HepG2 (cell line): Measurements from ENCODE around the gene PNPLA8. TPM values are rescaled to one million over a fixed set of nuclear protein-coding genes. Genes with fewer than 3 reads are reported as not detected.

Source experiments
- ATAC-seq: fragments of 200-7000 bp; cut with Tn5 transposase; 3 replicates; pipeline ENCODE4 v1.9.1; 2020; ENCODE audit warnings: mild to moderate bottlenecking, moderate library complexity
- BruUV-seq: library from RNA; stranded (reverse); fragments of 400-500 nt; replicated peaks from 2 replicates; lab custom pipeline; 2021; lab: Mats Ljungman, UMichigan
- CTCF ChIA-PET: fragments of 300-600 bp; formaldehyde crosslinking; extraction: SDS; loops from one replicate; lab custom pipeline; 2021; ENCODE audit warnings: low total read pairs, inconsistent platforms, low intra/inter-chr PET ratio; lab: Yijun Ruan, JAX
- POLR2A ChIA-PET: fragments of 350-600 bp; sonication (Branson Sonifier 250); formaldehyde crosslinking; loops from one replicate; lab custom pipeline; 2020; ENCODE audit warnings: antibody characterized with exemption, inconsistent platforms; lab: Yijun Ruan, JAX
- DNase-seq: peaks from one replicate; pipeline ENCODE4 v3.0.0-alpha.2; 2015; ENCODE audit warnings: low spot score
- FAIRE-seq: peaks from 3 replicates; lab custom pipeline; 2011; peaks lifted over from hg19 to GRCh38; lab: Jason Lieb, UNC
- H2AFZ ChIP-seq: one replicate; pipeline ENCODE4 v1.6.1; 2011; ENCODE audit warnings: low read length, inconsistent platforms
- H3K27ac ChIP-seq: fragments of 300-600 bp; 3 replicates; pipeline ENCODE4 v1.8.0; 2011; ENCODE audit warnings: mixed run types, mild to moderate bottlenecking, mixed read lengths, low read length, inconsistent platforms; ENCODE audit not compliant: insufficient read depth; ENCODE audit errors: extremely low read length
- H3K27me3 ChIP-seq, 2 experiments: fragments of 200-600 bp in 1 of 2; 2 replicates in 1 of 2; 3 replicates in 1 of 2; pipeline versions ENCODE4 v1.6.0 to v1.8.0; 2011; ENCODE audit warnings: low read length in 2 of 2, mild to moderate bottlenecking in 2 of 2, moderate library complexity in 2 of 2, inconsistent platforms in 1 of 2; ENCODE audit not compliant: insufficient read depth in 2 of 2, control insufficient read depth in 1 of 2
- H3K36me3 ChIP-seq, 2 experiments: fragments of 200-600 bp in 1 of 2; replicated peaks in 1 of 2; 2 replicates in 1 of 2; 3 replicates in 1 of 2; pipeline versions ENCODE4 v1.5.1 to v1.8.0; 2011; ENCODE audit warnings: low read length in 2 of 2, inconsistent platforms in 1 of 2; ENCODE audit not compliant: insufficient read depth in 2 of 2, control insufficient read depth in 1 of 2
- H3K4me1 ChIP-seq: 2 replicates; pipeline ENCODE4 v1.5.1; 2012; ENCODE audit warnings: low read length, inconsistent platforms; ENCODE audit not compliant: insufficient read depth
- H3K4me2 ChIP-seq: 2 replicates; pipeline ENCODE4 v1.6.0; 2011; ENCODE audit warnings: low read depth, low read length, inconsistent platforms
- H3K4me3 ChIP-seq, 3 experiments: fragments of 200-600 bp in 1 of 3; sonication (generic), shearing (Covaris generic) in 1 of 3; replicated peaks in 1 of 3; 2 replicates each; pipeline ENCODE4 v1.5.1; 2011 to 2016; ENCODE audit warnings: low read length in 3 of 3, inconsistent platforms in 2 of 3, low read depth in 2 of 3, mild to moderate bottlenecking in 2 of 3, control low read depth in 1 of 3, mixed read lengths in 1 of 3; ENCODE audit not compliant: insufficient read depth in 1 of 3
- H3K79me2 ChIP-seq: one replicate; pipeline ENCODE4 v1.6.1; 2011; ENCODE audit warnings: low read length, inconsistent platforms; ENCODE audit not compliant: insufficient read depth
- H3K9ac ChIP-seq: 2 replicates; pipeline ENCODE4 v1.6.0; 2011; ENCODE audit warnings: mild to moderate bottlenecking, low read depth, low read length, inconsistent platforms; ENCODE audit not compliant: insufficient read depth
- H3K9me3 ChIP-seq: 2 replicates; pipeline ENCODE4 v1.5.1; 2012; ENCODE audit warnings: mild to moderate bottlenecking, low read length
- H4K20me1 ChIP-seq: 2 replicates; pipeline ENCODE4 v1.6.0; 2011; ENCODE audit warnings: inconsistent platforms, mild to moderate bottlenecking, low read length, moderate library complexity; ENCODE audit not compliant: insufficient read depth
- FOSL1 ChIP-seq: sonication (generic); formaldehyde crosslinking; IDR thresholded peaks from 2 replicates; pipeline ENCODE4 v1.9.0; 2021; ENCODE audit warnings: missing genetic modification reagents, borderline replicate concordance
- NAIF1 ChIP-seq: sonication (generic); formaldehyde crosslinking; IDR thresholded peaks from 2 replicates; pipeline ENCODE4 v1.5.0; 2020; ENCODE audit warnings: mild to moderate bottlenecking, missing genetic modification reagents, borderline replicate concordance
- RAD51 ChIP-seq: fragments of 450-650 bp; IDR thresholded peaks from 2 replicates; pipeline ENCODE4 v1.6.1; 2016; ENCODE audit warnings: borderline replicate concordance
- REXO4 ChIP-seq: sonication (generic); formaldehyde crosslinking; IDR thresholded peaks from 2 replicates; pipeline ENCODE4 v1.8.0; 2022; ENCODE audit warnings: missing genetic modification reagents, mild to moderate bottlenecking, borderline replicate concordance
- SALL1 ChIP-seq: sonication (generic); formaldehyde crosslinking; IDR thresholded peaks from 2 replicates; pipeline ENCODE4 v1.8.0; 2022; ENCODE audit warnings: mild to moderate bottlenecking, missing genetic modification reagents
- SIN3A ChIP-seq: IDR thresholded peaks from 2 replicates; pipeline ENCODE4 v1.6.1; 2011; ENCODE audit warnings: low read depth, mild to moderate bottlenecking, control low read depth, low read length, borderline replicate concordance
- SRY ChIP-seq: sonication (generic); formaldehyde crosslinking; IDR thresholded peaks from 2 replicates; pipeline ENCODE4 v1.8.0; 2022; ENCODE audit warnings: mild to moderate bottlenecking, missing genetic modification reagents
- TAF1 ChIP-seq: sonication (generic); formaldehyde crosslinking; IDR thresholded peaks from 2 replicates; pipeline ENCODE4 v1.4.0; 2020; ENCODE audit warnings: missing genetic modification reagents
- TGIF2 ChIP-seq: IDR thresholded peaks from 2 replicates; pipeline ENCODE4 v1.6.1; 2016; ENCODE audit warnings: control low read depth, missing compliant biosample characterization
- ZKSCAN8 ChIP-seq: IDR thresholded peaks from 2 replicates; pipeline ENCODE4 v1.6.1; 2016; ENCODE audit warnings: borderline replicate concordance, missing genetic modification reagents, missing compliant biosample characterization
- ZNF17 ChIP-seq: sonication (generic); formaldehyde crosslinking; IDR thresholded peaks from 2 replicates; pipeline ENCODE4 v1.5.0; 2020; ENCODE audit warnings: mild to moderate bottlenecking, missing genetic modification reagents
- ZNF34 ChIP-seq: sonication (generic); formaldehyde crosslinking; IDR thresholded peaks from 2 replicates; pipeline ENCODE4 v1.4.0; 2020; ENCODE audit warnings: mild to moderate bottlenecking, missing genetic modification reagents, borderline replicate concordance
- ZNF598 ChIP-seq: sonication (generic); formaldehyde crosslinking; IDR thresholded peaks from 2 replicates; pipeline ENCODE4 v1.5.1; 2020; ENCODE audit warnings: mild to moderate bottlenecking, missing genetic modification reagents, borderline replicate concordance
- ZNF644 ChIP-seq: IDR thresholded peaks from 2 replicates; pipeline ENCODE4 v1.6.1; 2016; ENCODE audit warnings: low read depth
- ZNF777 ChIP-seq: sonication (generic); formaldehyde crosslinking; IDR thresholded peaks from 2 replicates; pipeline ENCODE4 v1.4.0; 2020; ENCODE audit warnings: missing genetic modification reagents
- WGBS: methylation state at CpG from one replicate; pipeline ENCODE4 v1.1.6; 2017; ENCODE audit warnings: low lambda C conversion rate; 5-methylcytosine and 5-hydroxymethylcytosine counted together
- in situ Hi-C: cut with HindIII; loops from 2 replicates; pipeline ENCODE4 v1.10.0; 2017; ENCODE audit warnings: low pct_unique_long_range_greater_than_20kb; ENCODE audit not compliant: extremely low pct_ligation_motif_present
- intact Hi-C: fragments of 100-400 bp; cut with micrococcal nuclease; formaldehyde crosslinking; loops from one replicate; pipeline ENCODE4 v1.10.0; 2022; ENCODE audit not compliant: unreplicated experiment
- polyA plus RNA-seq, 8 experiments: library from polyadenylated mRNA; depleted of rRNA in 3 of 8; stranded (reverse) in 7 of 8; unstranded in 1 of 8; fragments of >200 nt; fragmentation: Illumina TruSeq in 4 of 8; extraction: Trizol in 4 of 8; gene quantifications; 2 replicates each; pipeline versions ENCODE4 v1.2.1 to v1.2.3, GENCODE V29; 2011 to 2016; ENCODE audit warnings: low read depth in 4 of 8, missing spikeins in 1 of 8, mixed read lengths in 1 of 8; ENCODE audit not compliant: insufficient read depth in 1 of 8
- total RNA-seq, 5 experiments: library from RNA; depleted of rRNA; stranded (reverse); fragments of >200 nt; fragmentation: Illumina TruSeq; extraction: Trizol; gene quantifications; 2 replicates each; pipeline ENCODE4 v1.2.3, GENCODE V29; 2016; ENCODE audit warnings: low read depth in 1 of 5
- TF ChIP-seq, protein P1 (sequence below): sonication (generic); formaldehyde crosslinking; IDR thresholded peaks from 2 replicates; pipeline ENCODE4 v1.4.0; 2020; ENCODE audit warnings: mild to moderate bottlenecking, missing genetic modification reagents

Gene PNPLA8
- total and polyA plus RNA-seq, 2 of the 13 experiments (the other 11 are each of a cell fraction or from before 2014, with no cell fraction given), result 6.3 to 11.4 TPM

DNA sequence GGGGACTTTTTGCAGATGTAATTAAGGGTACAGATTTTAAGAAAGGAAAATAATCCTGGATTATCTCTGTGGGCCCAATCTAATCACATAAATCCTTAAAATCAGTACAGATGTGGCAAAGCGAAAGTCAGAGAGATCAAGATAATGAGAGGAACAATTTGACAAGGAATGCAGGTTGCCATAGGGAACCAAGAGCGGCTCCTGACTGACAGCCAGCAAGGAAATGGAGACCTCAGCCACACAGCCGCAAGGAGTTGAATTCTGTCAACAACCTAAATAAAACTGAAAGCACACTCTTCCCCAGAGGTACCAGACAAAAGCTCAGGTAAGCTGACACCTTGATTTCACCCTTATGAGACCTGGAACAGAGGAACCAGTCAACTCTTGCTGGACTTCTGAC is 3.4 kb upstream of the PNPLA8 start:
- TF ChIP-seq SALL1 (CRISPR knock-in tag) (no peak), FOSL1 (no peak), NAIF1 (CRISPR knock-in tag) (no peak), TGIF2 (CRISPR knock-in tag) (no peak), ZNF598 (CRISPR knock-in tag) (no peak), RAD51 (no peak), SRY (CRISPR knock-in tag) (no peak), ZNF777 (CRISPR knock-in tag) (no peak), ZKSCAN8 (no peak), SIN3A (no peak), REXO4 (CRISPR knock-in tag) (no peak), TAF1 (CRISPR knock-in tag) (no peak), ZNF34 (CRISPR knock-in tag) (no peak), ZNF644 (CRISPR knock-in tag) (no peak), ZNF17 (no peak)
- TF ChIP-seq, protein P1, sequence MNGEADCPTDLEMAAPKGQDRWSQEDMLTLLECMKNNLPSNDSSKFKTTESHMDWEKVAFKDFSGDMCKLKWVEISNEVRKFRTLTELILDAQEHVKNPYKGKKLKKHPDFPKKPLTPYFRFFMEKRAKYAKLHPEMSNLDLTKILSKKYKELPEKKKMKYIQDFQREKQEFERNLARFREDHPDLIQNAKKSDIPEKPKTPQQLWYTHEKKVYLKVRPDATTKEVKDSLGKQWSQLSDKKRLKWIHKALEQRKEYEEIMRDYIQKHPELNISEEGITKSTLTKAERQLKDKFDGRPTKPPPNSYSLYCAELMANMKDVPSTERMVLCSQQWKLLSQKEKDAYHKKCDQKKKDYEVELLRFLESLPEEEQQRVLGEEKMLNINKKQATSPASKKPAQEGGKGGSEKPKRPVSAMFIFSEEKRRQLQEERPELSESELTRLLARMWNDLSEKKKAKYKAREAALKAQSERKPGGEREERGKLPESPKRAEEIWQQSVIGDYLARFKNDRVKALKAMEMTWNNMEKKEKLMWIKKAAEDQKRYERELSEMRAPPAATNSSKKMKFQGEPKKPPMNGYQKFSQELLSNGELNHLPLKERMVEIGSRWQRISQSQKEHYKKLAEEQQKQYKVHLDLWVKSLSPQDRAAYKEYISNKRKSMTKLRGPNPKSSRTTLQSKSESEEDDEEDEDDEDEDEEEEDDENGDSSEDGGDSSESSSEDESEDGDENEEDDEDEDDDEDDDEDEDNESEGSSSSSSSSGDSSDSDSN, result no peak
- ChIA-PET POLR2A (no interaction called here), CTCF (no interaction called here)
- H3K27ac ChIP-seq, result no peak overlapping the region
- no peaks in the 10 kb centered on the region; a peak in 1 of 5 replicates for H3K27me3 ChIP-seq
- H3K4me2 ChIP-seq, result peak overlapping the region; percentile 40; the same call in 1 of the 2 replicates
- no peaks in the 10 kb centered on the region for H3K9me3 ChIP-seq
- BruUV-seq, result no TSS peak
- peaks cover 13% of the 10 kb centered on the region for H3K4me1 ChIP-seq
- no peak overlapping the region for H3K4me3 ChIP-seq
- H3K9ac ChIP-seq, result no peak overlapping the region
- no peak for ATAC-seq
- 53% methylated on average over 3 of the region's 3 CpGs for WGBS
- in situ Hi-C loops, result no loop called here
- H3K79me2 ChIP-seq, result peaks cover 7% of the 10 kb centered on the region
- no peak for DNase-seq
- H2AFZ ChIP-seq, result no peak overlapping the region
- no peaks in the 10 kb centered on the region; the same call in 1 of the 2 replicates for H4K20me1 ChIP-seq
- no peaks in the 10 kb centered on the region for H3K36me3 ChIP-seq
- intact Hi-C loops, result no loop called here
- FAIRE-seq, result no peak
